GM11168 (cell line): ENCODE data around the gene CLIP4.

Experiments
- in situ Hi-C: fragments of 300-500 bp; cut with MboI; formaldehyde crosslinking; loops from one replicate; pipeline ENCODE4 v1.12.0; 2022; ENCODE audit warnings: low sequenced_read_pairs; ENCODE audit not compliant: unreplicated experiment

CLIP4 gene

GRCh38 chr2:29129586-29130281 lies 14.5 kb downstream of the CLIP4 start:
- in situ Hi-C loops: no loop called here

- in situ Hi-C loops: no loop called here
Observed at GRCh38 chr2:29130295-29130694, 15.1 kb downstream of the CLIP4 start.

- in situ Hi-C loops: no loop called here
Observed at GRCh38 chr2:29134933-29135332, 19.7 kb downstream of the CLIP4 start.

- in situ Hi-C loops: no loop called here
Observed at GRCh38 chr2:29139152-29139551, 23.9 kb downstream of the CLIP4 start.

- in situ Hi-C loops: no loop called here
Observed at GRCh38 chr2:29139731-29140130, 24.5 kb downstream of the CLIP4 start.

- in situ Hi-C loops: no loop called here
Observed at GRCh38 chr2:29143657-29144056, 28.4 kb downstream of the CLIP4 start.

GRCh38 chr2:29146197-29146596 lies 31.0 kb downstream of the CLIP4 start:
- in situ Hi-C loops: no loop called here

GRCh38 chr2:29147963-29148362 lies 32.7 kb downstream of the CLIP4 start:
- in situ Hi-C loops: no loop called here

GRCh38 chr2:29154610-29155009 lies 39.4 kb downstream of the CLIP4 start:
- in situ Hi-C loops: no loop called here

- in situ Hi-C loops: no loop called here
Observed at GRCh38 chr2:29155578-29155977, 40.4 kb downstream of the CLIP4 start.

GRCh38 chr2:29157131-29157530 lies 41.9 kb downstream of the CLIP4 start:
- in situ Hi-C loops: no loop called here

- in situ Hi-C loops: no loop called here
Observed at GRCh38 chr2:29159125-29159524, 43.9 kb downstream of the CLIP4 start.

- in situ Hi-C loops: no loop called here
Observed at GRCh38 chr2:29160184-29160583, 45.0 kb downstream of the CLIP4 start.

GRCh38 chr2:29162204-29162928 lies 47.2 kb downstream of the CLIP4 start:
- in situ Hi-C loops: no loop called here

GRCh38 chr2:29164091-29164846 lies 49.1 kb downstream of the CLIP4 start:
- in situ Hi-C loops: no loop called here

GRCh38 chr2:29165362-29166241 lies 50.4 kb downstream of the CLIP4 start:
- in situ Hi-C loops: no loop called here

- in situ Hi-C loops: no loop called here
Observed at GRCh38 chr2:29166242-29167039, 51.2 kb downstream of the CLIP4 start.

GRCh38 chr2:29174937-29175336 lies 59.7 kb downstream of the CLIP4 start:
- in situ Hi-C loops: no loop called here

- in situ Hi-C loops: no loop called here
Observed at GRCh38 chr2:29175338-29175737, 60.1 kb downstream of the CLIP4 start.
